CD1c-positive myeloid dendritic cell (primary cell): Measurements from ENCODE around the gene FAM135A.

Source experiments
- DNase-seq: peaks from one replicate; pipeline ENCODE4 v3.0.0-alpha.2; 2016; ENCODE audit errors: extremely low spot score

The FAM135A gene

DNA sequence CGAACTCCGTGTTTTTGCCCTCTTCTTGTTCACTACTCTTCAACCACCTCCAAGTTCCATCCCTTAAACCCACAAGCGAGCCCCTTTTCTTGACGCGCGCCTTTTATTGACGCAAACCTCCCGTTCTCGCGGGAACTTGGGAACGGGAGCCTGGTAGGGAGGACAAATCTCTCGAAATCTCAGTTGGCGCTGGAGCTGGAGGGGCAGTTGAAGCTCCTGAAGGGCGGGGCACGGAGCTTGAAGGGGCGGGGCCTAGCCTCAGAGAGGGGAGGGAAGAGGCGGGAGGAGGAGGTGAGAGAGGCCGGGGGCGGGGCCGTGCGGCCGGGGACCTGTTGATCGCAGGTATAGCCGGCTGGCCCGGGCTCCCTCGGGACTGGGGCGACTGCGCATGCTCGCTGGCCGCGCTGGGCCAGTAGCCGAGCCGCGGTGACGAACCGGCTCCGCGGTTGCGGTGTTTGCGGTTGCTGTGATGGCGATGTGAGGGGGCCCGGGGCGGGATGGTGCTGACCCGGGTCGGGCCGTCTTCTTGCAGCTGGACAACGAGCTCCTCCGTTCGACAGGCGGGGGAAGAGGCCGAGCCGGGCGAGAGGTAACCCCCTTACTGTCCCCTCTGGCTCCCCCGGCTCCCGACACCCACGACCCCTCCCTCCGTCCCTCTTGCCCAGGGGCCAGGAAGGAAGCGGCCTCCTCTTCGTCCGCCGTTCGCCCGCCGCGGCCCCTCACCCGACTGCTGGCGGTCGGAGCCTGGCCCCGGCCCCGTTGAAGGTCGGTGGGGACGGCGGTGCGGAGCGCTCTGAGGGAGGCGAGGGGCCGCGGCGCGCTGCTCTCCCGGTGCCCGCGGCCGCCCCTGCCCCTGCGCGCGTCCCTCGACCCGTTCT is at the start of gene FAM135A:
Gene FAM135A, plus strand, starts transcription at position 395 of the 878 bp plus-strand sequence. CDS start 14,835 bp downstream, outside the sequence.
- DNase-seq: peak; percentile 96

DNA sequence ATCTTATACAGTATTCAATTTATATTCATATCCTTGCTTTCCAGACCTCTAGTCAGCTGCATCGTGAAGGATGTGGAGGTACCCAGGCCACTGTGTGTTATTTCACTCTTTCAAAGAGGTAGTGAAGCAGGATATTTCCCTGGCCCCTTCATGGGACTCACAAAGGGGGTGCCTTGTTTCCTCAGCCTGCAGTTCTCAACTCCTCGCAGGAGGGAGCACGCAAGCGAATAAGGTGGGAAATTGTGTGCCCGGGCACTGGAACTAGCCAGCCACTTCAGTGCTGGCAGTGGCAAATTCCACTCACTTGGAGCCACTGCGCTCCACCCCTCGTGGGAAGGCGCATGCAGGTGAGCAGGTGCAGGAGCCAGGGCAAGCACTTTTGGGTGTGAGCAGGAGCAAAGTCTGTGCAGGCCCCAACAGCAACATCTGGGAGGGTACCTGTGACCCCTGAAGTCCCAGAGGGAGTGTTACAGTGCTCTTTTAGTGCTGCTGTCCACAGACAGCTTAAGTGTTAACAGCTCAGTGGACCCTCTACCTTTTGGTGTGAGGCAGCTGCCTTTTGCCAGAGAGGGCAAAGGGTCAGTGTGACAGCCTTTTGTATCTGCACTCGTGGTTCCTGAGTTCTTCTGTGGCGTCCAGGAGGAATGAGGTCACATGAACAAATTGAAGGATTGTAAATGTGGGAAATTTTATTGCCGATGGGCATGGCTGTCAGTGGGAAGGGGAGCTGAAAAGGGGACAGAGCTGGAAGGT is 49.4 kb upstream of the FAM135A start:
- DNase-seq: no peak

DNA sequence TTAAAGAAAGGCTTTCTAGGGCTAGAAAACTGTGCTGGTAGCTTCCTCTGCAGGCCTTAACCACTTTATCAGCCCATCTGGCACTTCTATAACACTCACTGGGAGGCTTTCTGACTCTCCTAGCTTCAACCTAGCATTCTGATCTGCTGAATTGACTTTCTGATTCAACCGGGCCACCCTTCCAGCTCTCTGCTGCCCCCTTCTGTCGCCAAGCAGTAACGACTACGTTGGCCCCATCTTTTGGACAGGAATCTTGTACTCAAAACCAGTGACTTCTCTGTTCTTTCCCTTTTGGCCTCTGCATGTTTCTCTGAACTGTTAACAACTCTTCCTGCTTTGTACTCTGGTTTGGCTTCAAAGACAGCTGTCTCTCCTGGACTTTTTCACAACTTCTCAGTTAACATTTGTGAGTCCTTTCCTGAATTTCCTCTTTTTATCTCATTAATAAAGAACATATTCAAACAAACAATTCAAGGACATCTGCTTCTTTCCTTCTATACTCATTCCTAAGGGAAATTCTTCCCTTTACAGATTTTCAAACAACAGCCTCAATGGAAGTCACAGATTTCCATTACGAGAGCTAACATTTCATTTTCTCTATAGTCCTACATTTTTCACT is 43.9 kb upstream of the FAM135A start:
- peak; percentile 68 for DNase-seq

DNA sequence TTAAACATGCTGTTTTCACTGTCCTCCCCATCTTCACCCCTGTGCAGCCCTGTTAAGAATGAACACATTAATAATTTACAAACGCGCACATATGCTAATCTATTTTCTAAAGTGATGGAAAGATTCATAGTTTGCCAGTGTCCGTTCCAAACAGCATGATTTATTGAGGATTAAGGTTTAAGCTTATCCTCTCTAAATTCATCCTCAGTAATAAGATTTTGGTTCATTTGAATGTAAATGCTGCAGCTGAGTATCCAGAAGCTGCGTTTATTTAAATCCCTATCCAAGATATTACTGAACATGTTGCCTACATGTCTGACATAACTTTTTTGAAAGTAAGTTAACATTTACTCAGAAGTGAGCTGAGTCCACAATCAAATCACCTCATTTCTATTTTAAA is 42.8 kb upstream of the FAM135A start:
- no peak for DNase-seq

DNA sequence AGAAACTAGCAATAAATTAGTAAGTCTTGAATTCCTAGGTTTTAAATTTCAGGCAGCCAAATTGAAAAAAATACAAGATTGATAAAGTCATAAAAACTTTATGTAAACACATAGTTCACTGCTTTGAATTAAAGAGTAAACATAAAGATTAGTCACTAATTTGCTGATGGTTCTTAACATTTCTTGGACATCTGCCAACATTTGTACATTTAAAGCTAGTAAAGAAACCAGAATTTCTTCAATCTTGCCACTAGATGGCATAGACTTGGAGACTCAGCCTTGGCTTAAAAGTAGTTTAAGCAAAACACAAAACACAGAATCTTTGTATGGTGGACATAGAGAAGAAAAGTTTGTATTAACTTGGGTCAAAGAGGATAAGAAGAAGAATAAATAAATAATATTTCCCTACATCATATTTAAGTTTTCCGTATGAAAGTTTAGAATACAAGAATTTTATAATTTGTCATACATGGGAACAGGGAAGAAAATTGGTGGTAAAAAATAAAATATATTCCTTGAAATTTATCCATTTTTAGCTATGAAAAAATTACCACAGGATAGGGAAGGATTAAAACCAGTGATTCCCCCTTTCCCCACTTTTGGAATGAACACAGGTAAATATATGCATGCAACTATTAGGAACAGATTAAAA is 41.7 kb upstream of the FAM135A start:
- DNase-seq: peak; percentile 83

DNA sequence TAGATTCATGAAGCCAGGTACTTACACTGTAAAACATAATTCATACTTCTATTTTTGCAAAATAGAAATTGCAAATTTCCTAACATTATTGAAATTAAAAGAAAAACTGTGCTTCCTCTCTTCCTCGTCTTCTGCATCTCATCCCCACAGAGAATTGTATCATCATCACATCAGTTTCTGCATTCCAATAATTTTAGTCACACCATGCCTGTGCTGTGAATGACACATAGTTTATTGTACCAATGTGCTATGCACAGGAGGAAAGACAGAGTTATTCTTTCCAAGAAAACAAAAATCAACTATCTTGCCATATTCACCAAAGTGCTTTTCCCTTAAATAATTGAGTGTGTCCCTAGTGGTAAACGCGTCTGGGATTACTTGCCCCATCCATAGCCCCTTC is 38.1 kb upstream of the FAM135A start:
- no peak for DNase-seq

DNA sequence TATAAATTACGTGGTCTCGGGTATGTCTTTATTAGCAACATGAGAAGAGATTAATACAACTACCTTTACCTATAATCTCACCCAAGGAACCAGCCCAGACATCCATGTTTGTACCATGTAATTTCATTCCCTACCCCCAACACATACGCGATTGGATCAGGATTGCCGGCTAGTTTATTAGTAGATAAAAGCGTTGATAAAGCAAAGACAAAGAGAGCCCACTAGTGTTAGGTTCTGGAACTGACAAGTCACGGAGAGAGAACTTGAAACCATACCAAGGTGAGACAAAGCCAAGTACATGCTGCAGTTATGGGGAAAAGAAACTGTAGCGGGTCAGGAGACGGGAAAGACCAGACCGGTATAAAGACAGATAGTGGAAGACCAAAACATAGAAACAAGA is 37.4 kb upstream of the FAM135A start:
- DNase-seq: no peak

DNA sequence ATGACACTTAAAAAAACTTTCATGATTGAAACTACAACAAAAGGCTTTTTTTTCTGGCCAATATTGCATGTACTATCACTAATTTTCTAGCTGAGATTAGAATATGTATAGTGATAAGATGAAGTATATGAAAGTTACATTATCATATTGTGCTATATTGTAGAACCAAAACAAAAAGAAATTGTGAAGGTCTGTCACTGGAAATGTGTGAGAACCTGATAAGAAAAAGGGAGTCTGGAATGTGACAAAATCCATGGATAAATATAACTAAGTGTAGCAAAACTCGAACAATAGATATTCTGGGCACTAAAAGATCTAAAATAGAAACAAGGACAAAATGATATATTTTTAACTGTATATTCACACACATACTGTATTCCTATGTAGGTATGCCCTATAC is 36.7 kb upstream of the FAM135A start:
- DNase-seq: no peak

DNA sequence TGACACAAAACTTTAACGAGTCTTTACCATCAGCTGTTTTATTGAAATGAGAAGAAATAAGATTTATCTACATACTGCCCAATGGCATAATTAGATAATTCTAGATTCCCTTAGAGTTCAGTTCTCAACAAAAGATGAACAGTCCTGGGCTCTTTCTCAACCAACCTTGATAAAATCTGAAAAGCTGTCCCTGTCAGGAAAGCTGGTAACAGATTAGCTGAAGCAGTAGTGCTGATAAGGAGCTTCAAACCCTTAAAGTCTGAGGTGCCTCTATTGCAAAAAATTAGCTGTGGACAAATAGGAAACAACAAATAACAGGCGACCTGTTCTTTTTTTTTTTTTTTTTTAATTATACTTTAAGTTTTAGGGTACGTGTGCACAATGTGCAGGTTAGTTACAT is 35.9 kb upstream of the FAM135A start:
- no peak for DNase-seq

DNA sequence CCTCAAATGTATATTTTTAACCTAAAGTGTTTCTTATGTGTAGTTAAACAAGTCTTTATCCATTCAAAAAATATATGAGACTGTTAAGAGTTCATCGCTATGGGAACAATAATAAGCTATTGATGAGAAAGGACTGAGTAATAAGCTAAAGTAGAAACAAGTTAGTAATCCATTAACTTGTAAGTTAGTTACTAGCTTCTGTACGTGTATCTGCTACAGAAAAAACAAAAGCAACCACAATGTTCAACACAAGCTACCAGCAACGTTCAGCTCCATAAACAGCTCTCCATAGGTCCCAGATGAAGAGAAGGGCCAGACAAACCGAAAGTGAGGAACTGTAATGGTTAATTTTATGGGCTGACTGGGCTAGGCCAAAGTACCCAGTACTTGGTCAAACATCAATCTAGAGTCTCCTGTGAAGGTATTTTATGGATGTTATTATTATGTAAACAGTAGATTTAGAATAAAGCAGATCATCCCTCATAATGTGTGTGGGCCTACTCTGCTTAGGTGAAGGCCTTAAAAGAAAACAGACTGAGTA is 33.8 kb upstream of the FAM135A start:
- DNase-seq: no peak

DNA sequence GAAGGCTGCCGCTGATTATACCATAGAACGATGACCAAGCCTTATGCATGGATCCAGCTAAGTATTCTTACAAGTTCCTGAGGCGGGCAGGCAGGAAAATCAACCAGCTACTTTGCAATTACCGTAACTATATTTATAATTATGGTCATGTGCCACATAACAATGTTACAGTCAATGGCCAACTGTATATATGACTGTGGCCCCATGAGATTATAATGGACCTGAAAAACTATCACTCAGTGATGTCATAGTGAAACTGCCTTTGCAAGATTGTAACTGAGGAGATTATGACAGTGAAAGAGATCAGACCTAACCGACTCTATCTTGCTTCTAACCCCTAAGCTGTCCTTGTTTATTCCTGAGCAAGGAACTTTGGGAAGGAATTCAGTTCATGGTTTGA is 33.1 kb upstream of the FAM135A start:
- no peak for DNase-seq

DNA sequence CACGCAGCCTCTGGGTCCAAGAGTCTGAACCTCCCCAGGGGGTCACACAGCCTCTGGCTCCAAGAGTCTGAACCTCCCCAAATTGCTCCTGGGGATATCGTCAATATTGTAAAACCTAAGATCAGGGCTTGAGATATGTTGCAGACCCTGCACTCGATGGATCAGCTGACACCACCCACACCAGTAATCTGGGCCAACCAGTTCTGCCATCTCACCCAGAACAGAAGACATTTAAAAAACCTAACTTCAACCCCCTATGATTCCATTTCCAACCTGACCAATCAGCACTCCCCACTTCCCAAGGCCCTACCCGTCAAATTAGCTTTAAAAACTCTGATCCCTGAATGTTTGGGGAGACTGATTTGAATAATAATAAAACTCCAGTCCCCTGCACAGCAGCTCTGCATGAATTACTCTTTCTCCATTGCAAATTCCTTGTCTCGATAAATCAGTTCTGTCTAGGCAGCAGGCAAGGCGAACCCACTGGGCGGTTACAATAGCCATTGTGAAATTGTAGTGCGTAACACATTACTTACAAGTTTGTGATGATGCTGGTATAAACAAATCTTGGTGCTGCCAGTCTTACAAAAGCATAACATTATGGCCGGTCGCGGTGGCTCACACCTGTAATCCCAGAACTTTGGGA is 32.4 kb upstream of the FAM135A start:
- no peak for DNase-seq

DNA sequence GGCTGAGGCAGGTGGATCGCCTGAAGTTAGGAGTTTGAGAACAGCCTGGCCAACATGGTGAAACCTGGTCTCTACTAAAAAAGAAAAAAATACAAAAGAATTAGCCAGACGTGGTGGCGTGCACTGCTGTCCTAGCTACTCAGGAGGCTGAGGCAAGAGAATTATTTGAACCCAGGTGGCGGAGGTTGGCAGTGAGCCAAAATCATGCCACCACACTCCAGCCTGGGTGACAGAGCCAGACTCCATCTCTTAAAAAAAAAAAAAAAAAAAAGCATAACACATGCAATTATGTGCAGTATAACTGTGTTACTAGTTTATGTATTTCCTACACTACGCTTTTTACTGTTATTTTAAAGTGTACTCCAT is 31.9 kb upstream of the FAM135A start:
- DNase-seq: no peak

DNA sequence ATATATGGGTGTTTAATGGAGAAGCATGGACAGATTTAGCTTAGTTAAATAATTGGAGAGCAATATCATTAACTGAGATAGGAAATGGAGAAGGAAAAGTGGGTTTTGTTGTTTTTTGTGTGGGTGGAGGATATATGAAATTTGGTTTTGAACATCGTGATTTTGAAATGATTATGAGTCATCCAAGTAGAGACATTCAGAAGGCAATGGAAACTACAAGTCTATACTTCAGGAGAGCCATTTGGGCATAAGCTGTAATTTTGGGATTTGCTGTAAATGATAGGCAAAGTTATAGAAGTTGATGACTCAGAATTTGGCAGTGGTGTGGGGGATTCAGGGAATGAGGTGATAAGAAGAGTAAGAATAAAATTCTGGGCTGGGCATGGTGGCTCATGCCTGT is 27.4 kb upstream of the FAM135A start:
- DNase-seq: no peak

DNA sequence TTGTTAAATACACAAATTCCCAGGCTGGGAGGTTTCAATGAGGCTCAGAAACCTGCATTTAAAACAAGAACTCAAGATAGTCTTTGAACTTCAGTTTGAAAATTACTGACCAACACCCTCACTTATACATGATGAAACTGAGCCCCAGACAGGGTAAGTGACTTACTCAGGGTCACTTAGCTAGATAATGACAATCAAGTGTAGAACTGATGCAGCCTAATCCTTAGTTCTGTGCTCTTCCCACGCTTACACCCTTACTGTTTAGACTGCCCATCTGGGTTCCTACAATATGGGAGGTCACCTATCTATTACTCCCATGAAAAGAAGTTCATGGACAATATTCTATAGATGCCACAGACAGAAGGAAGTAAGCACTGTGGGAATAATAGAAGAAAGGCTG is 24.5 kb upstream of the FAM135A start:
- no peak for DNase-seq

DNA sequence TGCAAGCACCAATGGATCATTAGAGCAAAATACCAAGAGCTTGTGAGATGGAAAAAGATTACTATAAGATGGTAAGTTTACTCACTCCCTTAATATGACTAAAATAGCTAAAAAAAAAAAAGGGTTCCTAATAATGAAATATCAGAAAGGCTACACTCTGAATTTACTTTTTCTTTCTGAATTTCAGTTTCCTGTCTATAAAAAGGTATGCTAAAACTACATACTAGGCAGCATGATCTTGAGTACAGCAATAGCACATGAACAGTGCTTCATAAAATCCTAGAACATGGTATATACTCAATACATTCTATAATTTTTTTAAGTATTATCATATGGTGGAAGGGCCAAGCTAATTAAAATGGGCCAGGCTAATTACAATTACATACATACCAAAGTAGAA is 24.0 kb upstream of the FAM135A start:
- no peak for DNase-seq

DNA sequence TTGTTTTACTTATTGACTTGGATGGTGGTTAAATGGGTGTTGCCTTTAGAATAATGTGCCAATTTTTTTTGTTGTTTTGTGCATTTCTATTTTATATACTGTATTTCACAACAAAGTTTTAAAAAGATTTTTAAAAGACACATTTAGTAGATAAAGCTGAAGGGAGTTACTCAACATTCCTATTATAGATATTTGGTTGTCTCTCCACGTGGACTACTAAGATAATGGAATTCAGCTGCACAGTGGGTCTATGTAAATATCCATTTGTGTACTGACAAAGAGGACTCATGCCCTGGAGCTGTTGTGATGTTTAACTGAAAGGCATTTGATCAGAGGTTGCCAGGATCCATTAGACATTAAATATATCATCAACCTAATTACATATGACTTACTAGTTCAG is 23.2 kb upstream of the FAM135A start:
- DNase-seq: no peak

DNA sequence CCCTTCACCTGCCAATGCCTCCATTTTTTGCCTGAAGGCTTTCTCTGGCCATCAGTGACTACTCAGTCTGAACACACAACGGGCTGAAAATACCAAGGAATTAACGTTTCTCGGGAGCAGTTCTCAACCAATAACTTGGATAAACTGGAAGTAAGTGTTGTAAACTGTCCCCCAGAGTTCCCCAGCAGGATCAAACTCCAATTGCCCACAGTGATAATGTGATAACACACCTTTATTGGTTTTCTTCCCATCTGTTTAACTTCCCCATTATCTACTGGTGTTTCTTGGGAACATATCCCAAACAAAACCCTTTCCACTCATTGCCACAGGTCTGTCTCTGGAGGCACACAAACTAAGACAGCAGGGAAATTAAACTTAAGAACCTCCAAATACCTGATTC is 21.8 kb upstream of the FAM135A start:
- DNase-seq: no peak

DNA sequence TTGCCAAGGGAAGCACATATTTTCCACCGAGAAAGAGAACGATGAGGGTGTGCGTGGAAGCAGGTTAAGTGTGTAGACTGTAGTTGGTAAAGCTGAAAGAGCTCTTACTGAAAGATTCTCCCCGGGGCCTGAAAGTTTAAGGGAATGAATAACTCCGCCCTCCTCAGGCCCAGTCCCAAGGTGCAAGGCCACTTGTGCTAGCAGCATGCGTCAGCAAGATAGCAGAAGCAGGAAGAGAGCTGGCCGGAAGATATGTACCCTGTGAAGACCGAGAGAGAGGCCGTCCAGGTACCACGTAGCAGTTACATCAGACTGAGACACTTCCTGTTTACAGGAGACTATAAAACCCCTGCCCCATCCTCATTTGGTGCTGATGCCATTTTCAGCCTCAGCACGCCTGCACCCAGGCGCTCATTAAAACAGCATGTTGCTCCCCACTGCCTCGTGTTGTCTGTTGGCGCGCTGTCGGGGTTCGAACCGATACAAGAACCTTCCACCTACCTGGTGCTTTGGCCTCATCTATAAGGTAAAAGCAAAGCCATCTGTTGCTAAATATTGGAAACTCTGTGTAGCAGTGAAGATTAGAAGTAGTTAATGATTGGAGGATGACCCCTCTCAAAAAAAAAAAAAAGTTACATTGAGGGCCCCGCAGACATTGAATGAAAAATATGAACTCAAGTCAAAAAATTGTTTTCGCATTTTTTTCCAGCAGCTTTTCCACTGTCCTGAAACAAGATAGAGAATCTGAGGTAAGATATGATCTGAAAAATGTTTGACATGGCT is 18.6 kb upstream of the FAM135A start:
- no peak for DNase-seq

DNA sequence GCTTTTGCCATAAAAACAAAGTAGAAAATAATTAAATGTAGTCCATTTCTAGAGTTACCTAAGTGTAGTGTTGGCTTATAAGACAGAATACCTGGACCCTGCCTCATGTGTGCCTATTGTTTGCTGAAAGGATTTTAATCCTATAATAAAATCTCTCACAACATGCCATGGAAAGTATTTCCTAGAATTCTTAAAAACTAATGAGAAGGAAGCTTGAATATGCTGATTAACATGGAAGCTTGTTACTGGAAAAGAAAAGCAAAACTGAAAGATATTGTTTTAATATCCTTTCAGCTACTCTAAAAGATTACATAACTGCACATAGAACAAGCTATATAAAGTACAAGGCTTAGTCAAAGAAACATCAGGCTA is 18.0 kb upstream of the FAM135A start:
- no peak for DNase-seq

DNA sequence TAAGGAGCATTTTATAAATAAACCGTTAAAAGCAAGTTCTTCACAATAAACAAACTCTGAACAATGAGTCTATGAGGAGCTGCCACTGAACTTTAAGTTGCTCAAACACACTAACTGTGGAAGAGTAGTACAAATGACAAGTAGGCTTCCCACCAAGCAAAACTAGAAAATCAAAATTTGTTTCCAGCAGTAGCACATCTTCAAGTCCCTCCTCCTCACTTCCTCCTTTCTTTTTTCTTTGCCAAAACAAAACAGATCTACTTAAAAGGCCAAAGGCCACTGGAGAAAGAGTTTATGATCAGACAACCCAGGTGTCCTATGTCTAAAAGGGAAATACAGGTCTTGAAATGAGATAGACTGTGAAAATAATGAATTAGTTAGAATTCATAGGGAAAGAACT is 17.1 kb upstream of the FAM135A start:
- DNase-seq: no peak
